HL-60 (cell line): Measurements from ENCODE around the gene COBLL1.

ENCODE experiments used
- CTCF ChIP-seq: IDR thresholded peaks from one replicate; pipeline ENCODE4 v1.5.1; 2011; ENCODE audit warnings: low read length, control low read depth, inconsistent platforms; ENCODE audit not compliant: insufficient read depth
- GABPA ChIP-seq: IDR thresholded peaks from 2 replicates; pipeline ENCODE4 v1.6.1; 2012; ENCODE audit warnings: low read depth
- POLR2AphosphoS5 ChIP-seq: IDR thresholded peaks from 2 replicates; pipeline ENCODE4 v1.6.1; 2012; ENCODE audit warnings: low read depth
- REST ChIP-seq: IDR thresholded peaks from 2 replicates; pipeline ENCODE4 v1.6.1; 2012; ENCODE audit warnings: low read depth; ENCODE audit not compliant: insufficient replicate concordance
- SPI1 ChIP-seq: IDR thresholded peaks from 2 replicates; pipeline ENCODE4 v1.6.1; 2012; ENCODE audit warnings: low read depth, mild to moderate bottlenecking, borderline replicate concordance

- TF ChIP-seq CTCF (no peak), GABPA (no peak), POLR2AphosphoS5 (no peak), REST (no peak), SPI1 (no peak)
Observed at GRCh38 chr2:164735309-164735919, 106.2 kb downstream of the COBLL1 start.
